ENCODE results near the gene HILPDA. TPM values are rescaled to one million over a fixed set of nuclear protein-coding genes. Genes with fewer than 3 reads are reported as not detected.

The HILPDA gene
- total RNA-seq, 4 donors from 2014 or later = 1.1 to 4.3 (median 3.2) TPM

DNA sequence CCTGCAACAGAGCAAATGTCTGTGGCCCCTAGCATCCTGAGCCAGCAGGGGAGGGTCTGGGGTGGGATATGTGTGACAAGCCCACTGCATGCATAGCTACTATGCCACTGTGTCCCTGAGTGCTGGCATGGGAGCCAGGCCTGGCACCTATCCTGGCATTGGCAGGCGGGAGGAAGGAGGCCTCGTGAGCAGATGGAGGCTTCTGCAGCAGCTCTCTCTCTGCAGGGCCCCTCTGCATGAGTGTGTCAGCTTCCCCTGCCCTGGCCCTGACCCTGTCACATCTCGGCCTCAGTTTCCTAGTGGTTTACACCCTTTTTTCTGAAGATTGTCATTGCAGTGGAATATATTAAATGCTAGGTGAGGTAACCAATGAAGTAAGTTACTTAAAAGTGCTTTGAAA, 32.8 kb upstream of the HILPDA start:
- no peak for ATAC-seq
- no peaks in the 10 kb centered on the region for H3K27me3 ChIP-seq

GRCh38 chr7:128424686-128425275, 30.9 kb upstream of the HILPDA start:
- H3K27me3 ChIP-seq = no peaks in the 10 kb centered on the region
- in situ Hi-C loops (cut with MboI; ENCODE audit: low sequenced_read_pairs in 4 of 4) = loop anchor here in 2 of 4 donors (5.0 kb wide), 1 partner anchor 38 kb away; no protein-coding TSS in a partner anchor
- intact Hi-C loops (cut with DNase I; ENCODE audit: low total_unique reads) = loop anchor here (1.0 kb wide), 1 partner anchor 26 kb away; no protein-coding TSS in a partner anchor
- H3K4me1 ChIP-seq = peaks cover 0 to 4% of the 10 kb centered on the region in 2 donors
- DNase-seq (no peak), ATAC-seq (peak in 1 of 2 donors; percentile 37)
- H3K4me3 ChIP-seq = no peak overlapping the region
- no peaks in the 10 kb centered on the region for H3K9me3 ChIP-seq
- H3K27ac ChIP-seq = no peak overlapping the region
- H3K36me3 ChIP-seq = no peaks in the 10 kb centered on the region
- no peak for TF ChIP-seq POLR2A (IDR thresholded peaks at IDR 0.05)
- TF ChIP-seq, protein P1, sequence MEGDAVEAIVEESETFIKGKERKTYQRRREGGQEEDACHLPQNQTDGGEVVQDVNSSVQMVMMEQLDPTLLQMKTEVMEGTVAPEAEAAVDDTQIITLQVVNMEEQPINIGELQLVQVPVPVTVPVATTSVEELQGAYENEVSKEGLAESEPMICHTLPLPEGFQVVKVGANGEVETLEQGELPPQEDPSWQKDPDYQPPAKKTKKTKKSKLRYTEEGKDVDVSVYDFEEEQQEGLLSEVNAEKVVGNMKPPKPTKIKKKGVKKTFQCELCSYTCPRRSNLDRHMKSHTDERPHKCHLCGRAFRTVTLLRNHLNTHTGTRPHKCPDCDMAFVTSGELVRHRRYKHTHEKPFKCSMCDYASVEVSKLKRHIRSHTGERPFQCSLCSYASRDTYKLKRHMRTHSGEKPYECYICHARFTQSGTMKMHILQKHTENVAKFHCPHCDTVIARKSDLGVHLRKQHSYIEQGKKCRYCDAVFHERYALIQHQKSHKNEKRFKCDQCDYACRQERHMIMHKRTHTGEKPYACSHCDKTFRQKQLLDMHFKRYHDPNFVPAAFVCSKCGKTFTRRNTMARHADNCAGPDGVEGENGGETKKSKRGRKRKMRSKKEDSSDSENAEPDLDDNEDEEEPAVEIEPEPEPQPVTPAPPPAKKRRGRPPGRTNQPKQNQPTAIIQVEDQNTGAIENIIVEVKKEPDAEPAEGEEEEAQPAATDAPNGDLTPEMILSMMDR (IDR thresholded peaks at IDR 0.05 in 4 of 5, conservative IDR thresholded peaks at IDR 0.05 in 1 of 5) = no peak

More for the DNA sequence above, 32.8 kb upstream of the HILPDA start:
- Histone ChIP-seq H3K4me1 (peaks cover 0 to 4% of the 10 kb centered on the region in 2 donors), H3K36me3 (no peaks in the 10 kb centered on the region), H3K4me3 (no peak overlapping the region), H3K9me3 (no peaks in the 10 kb centered on the region), H3K27ac (no peak overlapping the region)
- TF ChIP-seq POLR2A (IDR thresholded peaks at IDR 0.05) = no peak
- TF ChIP-seq, protein P1 (IDR thresholded peaks at IDR 0.05 in 4 of 5, conservative IDR thresholded peaks at IDR 0.05 in 1 of 5) = no peak
- intact Hi-C loops (cut with DNase I; ENCODE audit: low total_unique reads) = no loop called here
- in situ Hi-C loops (cut with MboI; ENCODE audit: low sequenced_read_pairs in 4 of 4) = no loop called here
- no peak for DNase-seq

DNA sequence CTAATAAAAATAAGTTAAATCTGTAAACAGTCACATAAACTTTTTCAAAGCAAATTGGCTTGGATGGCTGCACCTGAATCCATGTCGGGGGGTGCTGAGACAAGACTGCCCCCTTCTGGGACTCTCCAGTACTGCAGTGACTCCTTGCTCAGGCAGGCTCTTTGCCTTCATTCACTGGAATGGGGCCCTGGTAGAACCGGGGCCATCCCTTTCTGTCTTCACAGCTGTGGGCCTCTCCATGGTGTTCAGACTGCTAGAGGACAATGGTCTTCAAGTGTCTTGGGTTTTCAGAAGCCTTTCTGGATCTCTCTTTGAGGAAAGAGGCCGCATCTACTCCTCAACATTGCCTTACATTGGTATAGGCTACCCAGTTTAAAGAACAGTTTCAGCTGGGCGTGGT, 29.8 kb upstream of the HILPDA start:
- no peak overlapping the region for H3K27ac ChIP-seq
- no peaks in the 10 kb centered on the region for H3K9me3 ChIP-seq
- H3K36me3 ChIP-seq = no peaks in the 10 kb centered on the region
- TF ChIP-seq, protein P1 (IDR thresholded peaks at IDR 0.05 in 4 of 5, conservative IDR thresholded peaks at IDR 0.05 in 1 of 5) = peak; percentile 60 to 87 (median 79)
- TF ChIP-seq POLR2A (IDR thresholded peaks at IDR 0.05) = no peak
- H3K27me3 ChIP-seq = no peaks in the 10 kb centered on the region
- peak in 1 of 2 donors; percentile 59 for ATAC-seq
- intact Hi-C loops (cut with DNase I; ENCODE audit: low total_unique reads) = loop anchor here (1.0 kb wide), 1 partner anchor 28 kb away; no protein-coding TSS in a partner anchor
- H3K4me1 ChIP-seq = peaks cover 0 to 4% of the 10 kb centered on the region in 2 donors
- in situ Hi-C loops (cut with MboI; ENCODE audit: low sequenced_read_pairs in 4 of 4) = loop anchor here in 2 of 4 donors (5.0 kb wide), 1 partner anchor 36 kb away; no protein-coding TSS in a partner anchor
- no peak overlapping the region for H3K4me3 ChIP-seq
- peak in 1 of 2 donors; percentile 41 for DNase-seq

GRCh38 chr7:128427289-128427891, 28.3 kb upstream of the HILPDA start:
- intact Hi-C loops (cut with DNase I; ENCODE audit: low total_unique reads) (loop anchor here (1.0 kb wide), 1 partner anchor 34 kb away; no protein-coding TSS in a partner anchor), in situ Hi-C loops (cut with MboI; ENCODE audit: low sequenced_read_pairs in 4 of 4) (loop anchor here in 2 of 4 donors (5.0 kb wide), 1 partner anchor 35 kb away; no protein-coding TSS in a partner anchor)

More at GRCh38 chr7:128427289-128427891, 28.3 kb upstream of the HILPDA start:
- no peaks in the 10 kb centered on the region for H3K9me3 ChIP-seq
- H3K4me1 ChIP-seq = peaks cover 0 to 4% of the 10 kb centered on the region in 2 donors
- no peak overlapping the region for H3K4me3 ChIP-seq
- TF ChIP-seq, protein P1 (IDR thresholded peaks at IDR 0.05 in 4 of 5, conservative IDR thresholded peaks at IDR 0.05 in 1 of 5) = peak; percentile 75 to 90 (median 82)
- no peak for TF ChIP-seq POLR2A (IDR thresholded peaks at IDR 0.05)
- H3K36me3 ChIP-seq = no peaks in the 10 kb centered on the region
- H3K27me3 ChIP-seq = no peaks in the 10 kb centered on the region
- ATAC-seq (peak; percentile 62 to 69), DNase-seq (no peak)
- no peak overlapping the region for H3K27ac ChIP-seq
